HepG2 (cell line): ENCODE measurements around the gene TAS2R40. TPM values are rescaled to one million over a fixed set of nuclear protein-coding genes. Genes with fewer than 3 reads are reported as not detected.

Experiments
- ATAC-seq: fragments of 200-7000 bp; cut with Tn5 transposase; 3 replicates; pipeline ENCODE4 v1.9.1; 2020; ENCODE audit warnings: mild to moderate bottlenecking, moderate library complexity
- BruUV-seq: library from RNA; stranded (reverse); fragments of 400-500 nt; replicated peaks from 2 replicates; lab custom pipeline; 2021; lab: Mats Ljungman, UMichigan
- CTCF ChIA-PET: fragments of 300-600 bp; formaldehyde crosslinking; extraction: SDS; loops from one replicate; lab custom pipeline; 2021; ENCODE audit warnings: low total read pairs, inconsistent platforms, low intra/inter-chr PET ratio; lab: Yijun Ruan, JAX
- POLR2A ChIA-PET: fragments of 350-600 bp; sonication (Branson Sonifier 250); formaldehyde crosslinking; loops from one replicate; lab custom pipeline; 2020; ENCODE audit warnings: antibody characterized with exemption, inconsistent platforms; lab: Yijun Ruan, JAX
- DNase-seq: peaks from one replicate; pipeline ENCODE4 v3.0.0-alpha.2; 2015; ENCODE audit warnings: low spot score
- FAIRE-seq: peaks from 3 replicates; lab custom pipeline; 2011; peaks lifted over from hg19 to GRCh38; lab: Jason Lieb, UNC
- H2AFZ ChIP-seq: one replicate; pipeline ENCODE4 v1.6.1; 2011; ENCODE audit warnings: low read length, inconsistent platforms
- H3K27ac ChIP-seq: fragments of 300-600 bp; 3 replicates; pipeline ENCODE4 v1.8.0; 2011; ENCODE audit warnings: mixed run types, mild to moderate bottlenecking, mixed read lengths, low read length, inconsistent platforms; ENCODE audit not compliant: insufficient read depth; ENCODE audit errors: extremely low read length
- H3K27me3 ChIP-seq, 2 experiments: fragments of 200-600 bp in 1 of 2; 2 replicates in 1 of 2; 3 replicates in 1 of 2; pipeline versions ENCODE4 v1.6.0 to v1.8.0; 2011; ENCODE audit warnings: low read length in 2 of 2, mild to moderate bottlenecking in 2 of 2, moderate library complexity in 2 of 2, inconsistent platforms in 1 of 2; ENCODE audit not compliant: insufficient read depth in 2 of 2, control insufficient read depth in 1 of 2
- H3K36me3 ChIP-seq, 2 experiments: fragments of 200-600 bp in 1 of 2; replicated peaks in 1 of 2; 2 replicates in 1 of 2; 3 replicates in 1 of 2; pipeline versions ENCODE4 v1.5.1 to v1.8.0; 2011; ENCODE audit warnings: low read length in 2 of 2, inconsistent platforms in 1 of 2; ENCODE audit not compliant: insufficient read depth in 2 of 2, control insufficient read depth in 1 of 2
- H3K4me1 ChIP-seq: 2 replicates; pipeline ENCODE4 v1.5.1; 2012; ENCODE audit warnings: low read length, inconsistent platforms; ENCODE audit not compliant: insufficient read depth
- H3K4me2 ChIP-seq: 2 replicates; pipeline ENCODE4 v1.6.0; 2011; ENCODE audit warnings: low read depth, low read length, inconsistent platforms
- H3K4me3 ChIP-seq, 3 experiments: fragments of 200-600 bp in 1 of 3; sonication (generic), shearing (Covaris generic) in 1 of 3; replicated peaks in 1 of 3; 2 replicates each; pipeline ENCODE4 v1.5.1; 2011 to 2016; ENCODE audit warnings: low read length in 3 of 3, inconsistent platforms in 2 of 3, low read depth in 2 of 3, mild to moderate bottlenecking in 2 of 3, control low read depth in 1 of 3, mixed read lengths in 1 of 3; ENCODE audit not compliant: insufficient read depth in 1 of 3
- H3K79me2 ChIP-seq: one replicate; pipeline ENCODE4 v1.6.1; 2011; ENCODE audit warnings: low read length, inconsistent platforms; ENCODE audit not compliant: insufficient read depth
- H3K9ac ChIP-seq: 2 replicates; pipeline ENCODE4 v1.6.0; 2011; ENCODE audit warnings: mild to moderate bottlenecking, low read depth, low read length, inconsistent platforms; ENCODE audit not compliant: insufficient read depth
- H3K9me3 ChIP-seq: 2 replicates; pipeline ENCODE4 v1.5.1; 2012; ENCODE audit warnings: mild to moderate bottlenecking, low read length
- H4K20me1 ChIP-seq: 2 replicates; pipeline ENCODE4 v1.6.0; 2011; ENCODE audit warnings: inconsistent platforms, mild to moderate bottlenecking, low read length, moderate library complexity; ENCODE audit not compliant: insufficient read depth
- ATF6 ChIP-seq: sonication (generic); formaldehyde crosslinking; conservative IDR thresholded peaks from 2 replicates; pipeline ENCODE4 v1.4.0; 2020; ENCODE audit warnings: missing genetic modification reagents
- CEBPG ChIP-seq: IDR thresholded peaks from 2 replicates; pipeline ENCODE4 v1.6.1; 2016
- HCFC1 ChIP-seq: fragments of 150-350 bp; IDR thresholded peaks from 2 replicates; pipeline ENCODE4 v1.6.1; 2014; ENCODE audit warnings: low read depth, low read length
- JUND ChIP-seq: sonication (generic); formaldehyde crosslinking; IDR thresholded peaks from 2 replicates; pipeline ENCODE4 v1.8.0; 2022; ENCODE audit warnings: mild to moderate bottlenecking, missing genetic modification reagents
- RAD51 ChIP-seq: fragments of 450-650 bp; IDR thresholded peaks from 2 replicates; pipeline ENCODE4 v1.6.1; 2016; ENCODE audit warnings: borderline replicate concordance
- SOX6 ChIP-seq, 2 experiments: fragments of 450-650 bp in 1 of 2; sonication (generic) in 1 of 2; formaldehyde crosslinking in 1 of 2; IDR thresholded peaks; 2 replicates each; pipeline versions ENCODE4 v1.4.0 to v1.6.1; 2017 to 2020; ENCODE audit warnings: antibody characterized with exemption in 1 of 2, mild to moderate bottlenecking in 1 of 2, missing genetic modification reagents in 1 of 2
- TBX2 ChIP-seq: sonication (generic); formaldehyde crosslinking; IDR thresholded peaks from 2 replicates; pipeline ENCODE4 v1.5.0; 2020; ENCODE audit warnings: missing genetic modification reagents, mild to moderate bottlenecking, borderline replicate concordance
- U2AF2 ChIP-seq: fragments of 200-400 bp; formaldehyde crosslinking; IDR thresholded peaks from 2 replicates; pipeline ENCODE4 v1.6.1; 2017; ENCODE audit warnings: low read depth, mild to moderate bottlenecking, low read length
- ZFP62 ChIP-seq: sonication (generic); formaldehyde crosslinking; IDR thresholded peaks from 2 replicates; pipeline ENCODE4 v1.4.0; 2020; ENCODE audit warnings: missing genetic modification reagents
- ZNF530 ChIP-seq: sonication (generic); formaldehyde crosslinking; IDR thresholded peaks from 2 replicates; pipeline ENCODE4 v1.5.0; 2020; ENCODE audit warnings: low read depth, mild to moderate bottlenecking, missing genetic modification reagents
- ZNF547 ChIP-seq: sonication (generic); formaldehyde crosslinking; IDR thresholded peaks from 2 replicates; pipeline ENCODE4 v1.5.1; 2020; ENCODE audit warnings: mild to moderate bottlenecking, missing genetic modification reagents
- WGBS: methylation state at CpG from one replicate; pipeline ENCODE4 v1.1.6; 2017; ENCODE audit warnings: low lambda C conversion rate; 5-methylcytosine and 5-hydroxymethylcytosine counted together
- in situ Hi-C: cut with HindIII; loops from 2 replicates; pipeline ENCODE4 v1.10.0; 2017; ENCODE audit warnings: low pct_unique_long_range_greater_than_20kb; ENCODE audit not compliant: extremely low pct_ligation_motif_present
- intact Hi-C: fragments of 100-400 bp; cut with micrococcal nuclease; formaldehyde crosslinking; loops from one replicate; pipeline ENCODE4 v1.10.0; 2022; ENCODE audit not compliant: unreplicated experiment
- polyA plus RNA-seq, 8 experiments: library from polyadenylated mRNA; depleted of rRNA in 3 of 8; stranded (reverse) in 7 of 8; unstranded in 1 of 8; fragments of >200 nt; fragmentation: Illumina TruSeq in 4 of 8; extraction: Trizol in 4 of 8; gene quantifications; 2 replicates each; pipeline versions ENCODE4 v1.2.1 to v1.2.3, GENCODE V29; 2011 to 2016; ENCODE audit warnings: low read depth in 4 of 8, missing spikeins in 1 of 8, mixed read lengths in 1 of 8; ENCODE audit not compliant: insufficient read depth in 1 of 8
- total RNA-seq, 5 experiments: library from RNA; depleted of rRNA; stranded (reverse); fragments of >200 nt; fragmentation: Illumina TruSeq; extraction: Trizol; gene quantifications; 2 replicates each; pipeline ENCODE4 v1.2.3, GENCODE V29; 2016; ENCODE audit warnings: low read depth in 1 of 5
- TF ChIP-seq, protein P1 (sequence below): fragments of 450-650 bp; IDR thresholded peaks from 2 replicates; pipeline ENCODE4 v1.6.1; 2017; ENCODE audit warnings: mild to moderate bottlenecking

The TAS2R40 gene
- total and polyA plus RNA-seq, 2 of the 13 experiments (the other 11 are each of a cell fraction or from before 2014, with no cell fraction given): not detected

DNA sequence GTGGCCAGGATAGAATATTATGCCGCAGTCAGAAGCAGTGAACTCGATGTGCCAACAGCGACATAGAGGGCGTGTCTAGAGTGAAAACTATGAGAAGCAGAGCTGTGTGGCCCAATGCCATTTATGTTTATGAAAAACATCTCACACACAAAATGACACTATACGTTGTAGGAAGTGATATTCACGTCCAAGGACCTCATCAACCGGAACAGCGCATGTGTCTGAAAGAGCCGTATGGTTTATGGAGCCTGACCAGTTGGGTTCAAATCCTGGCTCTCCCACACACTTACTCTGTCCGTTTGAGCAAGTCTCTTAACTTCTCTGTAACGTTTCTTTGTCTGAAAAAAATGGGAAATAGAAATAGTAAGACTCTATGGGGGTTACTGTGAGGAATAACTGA lies 20.5 kb downstream of the TAS2R40 start:
- Histone ChIP-seq H3K36me3 (no peaks in the 10 kb centered on the region), H3K79me2 (no peaks in the 10 kb centered on the region), H3K4me3 (no peak overlapping the region), H4K20me1 (no peaks in the 10 kb centered on the region), H3K4me1 (peaks cover 23% of the 10 kb centered on the region), H3K27me3 (no peaks in the 10 kb centered on the region), H3K9me3 (no peaks in the 10 kb centered on the region), H3K4me2 (no peak overlapping the region), H2AFZ (no peak overlapping the region), H3K27ac (no peak overlapping the region), H3K9ac (no peak overlapping the region)
- no TSS peak for BruUV-seq
- TF ChIP-seq ZFP62 (CRISPR knock-in tag): no peak
- TF ChIP-seq, protein P1, sequence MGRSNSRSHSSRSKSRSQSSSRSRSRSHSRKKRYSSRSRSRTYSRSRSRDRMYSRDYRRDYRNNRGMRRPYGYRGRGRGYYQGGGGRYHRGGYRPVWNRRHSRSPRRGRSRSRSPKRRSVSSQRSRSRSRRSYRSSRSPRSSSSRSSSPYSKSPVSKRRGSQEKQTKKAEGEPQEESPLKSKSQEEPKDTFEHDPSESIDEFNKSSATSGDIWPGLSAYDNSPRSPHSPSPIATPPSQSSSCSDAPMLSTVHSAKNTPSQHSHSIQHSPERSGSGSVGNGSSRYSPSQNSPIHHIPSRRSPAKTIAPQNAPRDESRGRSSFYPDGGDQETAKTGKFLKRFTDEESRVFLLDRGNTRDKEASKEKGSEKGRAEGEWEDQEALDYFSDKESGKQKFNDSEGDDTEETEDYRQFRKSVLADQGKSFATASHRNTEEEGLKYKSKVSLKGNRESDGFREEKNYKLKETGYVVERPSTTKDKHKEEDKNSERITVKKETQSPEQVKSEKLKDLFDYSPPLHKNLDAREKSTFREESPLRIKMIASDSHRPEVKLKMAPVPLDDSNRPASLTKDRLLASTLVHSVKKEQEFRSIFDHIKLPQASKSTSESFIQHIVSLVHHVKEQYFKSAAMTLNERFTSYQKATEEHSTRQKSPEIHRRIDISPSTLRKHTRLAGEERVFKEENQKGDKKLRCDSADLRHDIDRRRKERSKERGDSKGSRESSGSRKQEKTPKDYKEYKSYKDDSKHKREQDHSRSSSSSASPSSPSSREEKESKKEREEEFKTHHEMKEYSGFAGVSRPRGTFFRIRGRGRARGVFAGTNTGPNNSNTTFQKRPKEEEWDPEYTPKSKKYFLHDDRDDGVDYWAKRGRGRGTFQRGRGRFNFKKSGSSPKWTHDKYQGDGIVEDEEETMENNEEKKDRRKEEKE: no peak
- TF ChIP-seq JUND: no peak
- POLR2A ChIA-PET: interaction anchor here (2.0 kb wide), 1 partner anchor 21 kb away, joined by 7 read pairs; the partner anchor contains the start of gene GSTK1
- CTCF ChIA-PET: no interaction called here
- intact Hi-C loops: no loop called here
- ATAC-seq: no peak
- WGBS: 69% methylated on average over 11 of the region's 11 CpGs
- in situ Hi-C loops: loop anchor here (5.0 kb wide), 1 partner anchor 60 kb away; no protein-coding TSS in a partner anchor
- no peak for FAIRE-seq
- DNase-seq: no peak

DNA sequence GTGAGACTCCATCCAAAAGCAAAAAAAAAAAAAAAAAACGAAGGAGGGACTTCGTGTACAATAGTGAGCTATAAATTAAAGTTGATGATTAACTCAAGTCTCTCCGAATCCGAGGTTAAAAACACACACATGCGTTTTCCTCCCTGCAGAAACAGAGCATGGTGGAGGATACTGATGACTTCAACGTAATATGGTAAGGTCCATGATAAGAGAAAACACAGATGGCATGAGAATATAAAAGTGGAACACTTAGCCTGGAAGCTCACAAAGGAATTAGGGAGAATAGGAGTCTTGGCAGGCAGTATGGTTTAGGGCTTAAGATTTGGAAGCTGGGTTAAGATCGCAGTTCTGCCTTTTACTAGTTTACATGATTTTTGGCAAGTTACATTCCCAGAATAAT lies 21.3 kb downstream of the TAS2R40 start:
- FAIRE-seq: no peak
- no TSS peak for BruUV-seq
- H3K27ac ChIP-seq: no peak overlapping the region
- TF ChIP-seq HCFC1 (no peak), ATF6 (CRISPR knock-in tag) (no peak), SOX6 (IDR thresholded peaks at IDR 0.05) (no peak), SOX6 (CRISPR knock-in tag; IDR thresholded peaks at IDR 0.05) (no peak), RAD51 (no peak), CEBPG (CRISPR knock-in tag) (no peak), ZNF547 (CRISPR knock-in tag) (no peak), TBX2 (CRISPR knock-in tag) (no peak), ZNF530 (CRISPR knock-in tag) (no peak), U2AF2 (no peak)
- H3K9me3 ChIP-seq: no peaks in the 10 kb centered on the region
- intact Hi-C loops: no loop called here
- ATAC-seq: no peak
- no peaks in the 10 kb centered on the region for H3K36me3 ChIP-seq
- H3K27me3 ChIP-seq: no peaks in the 10 kb centered on the region
- H4K20me1 ChIP-seq: no peaks in the 10 kb centered on the region
- DNase-seq: no peak
- POLR2A ChIA-PET: interaction anchor here (2.0 kb wide), 1 partner anchor 20 kb away, joined by 7 read pairs; the partner anchor contains the start of gene GSTK1
- CTCF ChIA-PET: no interaction called here
- H3K9ac ChIP-seq: no peak overlapping the region
- no peak overlapping the region for H3K4me3 ChIP-seq
- peak overlapping the region; percentile 25; the same call in 1 of the 2 replicates for H3K4me2 ChIP-seq
- in situ Hi-C loops: loop anchor here (5.0 kb wide), 1 partner anchor 59 kb away; no protein-coding TSS in a partner anchor
- no peaks in the 10 kb centered on the region for H3K79me2 ChIP-seq
- 0% methylated on average over 7 of the region's 7 CpGs for WGBS
- H3K4me1 ChIP-seq: peaks cover 26% of the 10 kb centered on the region
- H2AFZ ChIP-seq: no peak overlapping the region
